Brain microvascular endothelial cell (primary cell): ENCODE data around the gene AIFM2.
A peak's percentile ranks its signal among the peaks of the same experiment; 100 is the strongest.

ENCODE experiments used
- DNase-seq: peaks from one replicate; pipeline ENCODE4 v3.0.0-alpha.2; 2020
- H3K27ac ChIP-seq: fragments of 250-450 bp; sonication (Bioruptor Pico); 2 replicates; pipeline ENCODE4 v1.5.1; 2020; ENCODE audit warnings: mild to moderate bottlenecking, moderate library complexity
- H3K27me3 ChIP-seq: fragments of 250-450 bp; sonication (Bioruptor Pico); replicated peaks from 2 replicates; pipeline ENCODE4 v1.5.1; 2020; ENCODE audit warnings: mild to moderate bottlenecking
- H3K36me3 ChIP-seq: fragments of 250-450 bp; sonication (Bioruptor Pico); replicated peaks from 2 replicates; pipeline ENCODE4 v1.5.1; 2020; ENCODE audit warnings: mild to moderate bottlenecking
- H3K4me3 ChIP-seq: 2 replicates; pipeline ENCODE4 v1.5.1; 2011; ENCODE audit warnings: low read depth, mild to moderate bottlenecking, control low read depth, low read length, moderate library complexity
- CTCF ChIP-seq: IDR thresholded peaks from 2 replicates; pipeline ENCODE4 v1.5.1; 2011; ENCODE audit warnings: low read depth, mild to moderate bottlenecking, moderate library complexity, low read length, control low read depth, inconsistent platforms; ENCODE audit errors: missing control alignments
- in situ Hi-C: cut with HindIII; loops from 2 replicates; pipeline ENCODE4 v1.10.0; 2017; ENCODE audit warnings: low sequenced_read_pairs, low pct_ligation_motif_present

Gene AIFM2

GRCh38 chr10:70144372-70145110 lies 11.9 kb upstream of the AIFM2 start:
- DNase-seq, result no peak
- Histone ChIP-seq H3K4me3 (peak overlapping the region; percentile 70), H3K36me3 (peaks cover 24% of the 10 kb centered on the region), H3K27ac (no peak overlapping the region), H3K27me3 (no peaks in the 10 kb centered on the region)
- TF ChIP-seq CTCF, result no peak
- in situ Hi-C loops, result no loop called here

- no peak overlapping the region for H3K27ac ChIP-seq
- no peak overlapping the region for H3K4me3 ChIP-seq
- in situ Hi-C loops, result no loop called here
- no peak for DNase-seq
- peaks cover 12% of the 10 kb centered on the region for H3K36me3 ChIP-seq
- no peak for TF ChIP-seq CTCF
- H3K27me3 ChIP-seq, result no peaks in the 10 kb centered on the region
Measured at GRCh38 chr10:70142555-70142954, 9.9 kb upstream of the AIFM2 start.

GRCh38 chr10:70140297-70140696 lies 7.7 kb upstream of the AIFM2 start:
- H3K27me3 ChIP-seq, result no peaks in the 10 kb centered on the region
- no peak overlapping the region for H3K27ac ChIP-seq
- DNase-seq, result no peak
- peaks cover 8% of the 10 kb centered on the region for H3K36me3 ChIP-seq
- H3K4me3 ChIP-seq, result no peak overlapping the region
- no peak for TF ChIP-seq CTCF
- in situ Hi-C loops, result no loop called here

- H3K4me3 ChIP-seq, result no peak overlapping the region
- no peak overlapping the region for H3K27ac ChIP-seq
- DNase-seq, result no peak
- no peak for TF ChIP-seq CTCF
- no peaks in the 10 kb centered on the region for H3K27me3 ChIP-seq
- in situ Hi-C loops, result no loop called here
- H3K36me3 ChIP-seq, result peaks cover 7% of the 10 kb centered on the region
Measured at GRCh38 chr10:70139997-70140250, 7.3 kb upstream of the AIFM2 start.

- no peak for DNase-seq
- TF ChIP-seq CTCF, result no peak
- Histone ChIP-seq H3K36me3 (peaks cover 6% of the 10 kb centered on the region), H3K27ac (no peak overlapping the region), H3K4me3 (no peak overlapping the region), H3K27me3 (no peaks in the 10 kb centered on the region)
- in situ Hi-C loops, result no loop called here
Measured at GRCh38 chr10:70139151-70139996, 6.7 kb upstream of the AIFM2 start.
